OCI-LY7 (cell line): Measurements from ENCODE around the gene CRIP1.
A peak's percentile ranks its signal among the peaks of the same experiment; 100 is the strongest.

Source experiments
- EZH2phosphoT487 ChIP-seq: fragments of 200-600 bp; sonication (generic); IDR thresholded peaks from 2 replicates; pipeline ENCODE4 v1.6.1; 2018; ENCODE audit warnings: low read depth, borderline replicate concordance, mild to moderate bottlenecking, mixed run types, antibody characterized with exemption, low read length, moderate library complexity, mixed read lengths
- TF ChIP-seq, protein P1 (sequence below): fragments of 200-600 bp; sonication (generic); conservative IDR thresholded peaks from 2 replicates; pipeline ENCODE4 v1.5.1; 2014; ENCODE audit warnings: mild to moderate bottlenecking, antibody characterized with exemption, low read length, moderate library complexity, mixed read lengths

DNA sequence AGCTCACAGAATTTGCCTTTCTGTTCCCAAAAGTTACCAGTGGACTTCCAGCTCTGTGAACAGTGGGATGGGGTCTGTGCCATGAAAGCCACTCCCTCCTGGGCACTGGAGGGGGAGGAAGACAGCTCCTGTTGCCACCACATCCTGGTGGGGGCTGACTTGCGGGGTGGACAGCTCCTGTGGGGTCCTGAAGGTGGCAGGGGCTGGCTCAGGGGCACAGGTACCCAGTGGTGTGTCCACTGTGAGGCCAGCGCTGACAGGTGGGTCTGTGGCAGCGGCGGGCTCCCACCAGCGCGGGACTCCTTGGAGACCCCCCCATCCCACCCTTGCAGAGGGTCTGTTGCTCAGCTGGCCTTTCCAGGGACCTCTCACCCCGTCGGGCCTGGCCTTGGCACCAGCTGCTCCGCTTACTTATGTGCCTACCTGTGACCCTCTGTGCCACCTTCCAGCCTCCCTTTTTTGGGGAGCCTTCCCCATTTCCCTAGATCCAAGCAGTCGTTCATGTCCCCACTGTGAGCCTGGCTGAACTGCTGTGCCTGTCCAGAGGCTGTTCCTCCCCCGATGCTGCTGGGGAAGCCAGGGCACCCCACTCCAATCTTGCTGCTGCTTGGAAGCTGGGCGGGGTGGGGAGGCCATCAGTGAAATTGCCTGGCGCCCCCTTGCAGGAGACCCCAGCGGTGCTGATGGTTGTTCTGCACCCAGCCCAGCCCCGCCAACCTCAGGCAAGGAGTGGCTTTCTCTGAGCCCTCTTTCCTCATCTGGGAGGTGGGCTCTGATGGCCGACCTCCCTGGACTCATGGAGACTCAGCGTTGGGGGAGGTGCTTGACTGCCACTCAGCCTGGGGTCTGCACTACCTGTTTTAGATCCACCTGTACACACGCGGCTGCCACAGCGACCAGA, 6.5 kb downstream of the CRIP1 start:
- TF ChIP-seq, protein P1, sequence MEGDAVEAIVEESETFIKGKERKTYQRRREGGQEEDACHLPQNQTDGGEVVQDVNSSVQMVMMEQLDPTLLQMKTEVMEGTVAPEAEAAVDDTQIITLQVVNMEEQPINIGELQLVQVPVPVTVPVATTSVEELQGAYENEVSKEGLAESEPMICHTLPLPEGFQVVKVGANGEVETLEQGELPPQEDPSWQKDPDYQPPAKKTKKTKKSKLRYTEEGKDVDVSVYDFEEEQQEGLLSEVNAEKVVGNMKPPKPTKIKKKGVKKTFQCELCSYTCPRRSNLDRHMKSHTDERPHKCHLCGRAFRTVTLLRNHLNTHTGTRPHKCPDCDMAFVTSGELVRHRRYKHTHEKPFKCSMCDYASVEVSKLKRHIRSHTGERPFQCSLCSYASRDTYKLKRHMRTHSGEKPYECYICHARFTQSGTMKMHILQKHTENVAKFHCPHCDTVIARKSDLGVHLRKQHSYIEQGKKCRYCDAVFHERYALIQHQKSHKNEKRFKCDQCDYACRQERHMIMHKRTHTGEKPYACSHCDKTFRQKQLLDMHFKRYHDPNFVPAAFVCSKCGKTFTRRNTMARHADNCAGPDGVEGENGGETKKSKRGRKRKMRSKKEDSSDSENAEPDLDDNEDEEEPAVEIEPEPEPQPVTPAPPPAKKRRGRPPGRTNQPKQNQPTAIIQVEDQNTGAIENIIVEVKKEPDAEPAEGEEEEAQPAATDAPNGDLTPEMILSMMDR, result peak; percentile 32; the same call in 1 of the 2 replicates
- TF ChIP-seq EZH2phosphoT487, result no peak
